ENCODE measurements around the gene SLC22A17. TPM values are rescaled to one million over a fixed set of nuclear protein-coding genes. Genes with fewer than 3 reads are reported as not detected.
A peak's percentile ranks its signal among the peaks of the same experiment; 100 is the strongest.

The SLC22A17 gene
- total and polyA plus RNA-seq, 2 of the 13 experiments (the other 11 are each of a cell fraction or from before 2014, with no cell fraction given): 0.95 to 1.1 TPM

- no peak for TF ChIP-seq MNT (IDR thresholded peaks at IDR 0.05)
- TF ChIP-seq SOX5 (CRISPR knock-in tag; IDR thresholded peaks at IDR 0.05; ENCODE audit: borderline replicate concordance): peak; percentile 47; the same call in 1 of the 2 replicates
- TF ChIP-seq HNF4G (IDR thresholded peaks at IDR 0.05; ENCODE audit: borderline replicate concordance, low read depth, low read length): no peak; the same call in 1 of the 2 replicates
- TF ChIP-seq HNF4G (CRISPR knock-in tag; IDR thresholded peaks at IDR 0.05; ENCODE audit: borderline replicate concordance, low read depth): 0 out of 2 replicates have a peak, but pooled peaks have one; percentile 38
- no peak for TF ChIP-seq ZNF761 (CRISPR knock-in tag; conservative IDR thresholded peaks at IDR 0.05)
- no peak for TF ChIP-seq ZNF20 (CRISPR knock-in tag; IDR thresholded peaks at IDR 0.05)
- peak; percentile 89 for TF ChIP-seq POGK (CRISPR knock-in tag; conservative IDR thresholded peaks at IDR 0.05)
- TF ChIP-seq STAG1 (CRISPR knock-in tag; IDR thresholded peaks at IDR 0.05): peak; percentile 95
- TF ChIP-seq SSRP1 (CRISPR knock-in tag; IDR thresholded peaks at IDR 0.05): 0 out of 2 replicates have a peak, but pooled peaks have one; percentile 64
- 0 out of 2 replicates have a peak, but pooled peaks have one; percentile 10 for TF ChIP-seq ISL2 (CRISPR knock-in tag; IDR thresholded peaks at IDR 0.05)
- TF ChIP-seq TAF1 (CRISPR knock-in tag; IDR thresholded peaks at IDR 0.05): no peak
- peak; percentile 52; the same call in 1 of the 2 replicates for TF ChIP-seq MXD4 (CRISPR knock-in tag; IDR thresholded peaks at IDR 0.05)
- TF ChIP-seq ZBED4 (CRISPR knock-in tag; IDR thresholded peaks at IDR 0.05; ENCODE audit: borderline replicate concordance): peak; percentile 67; the same call in 1 of the 2 replicates
- no peak for TF ChIP-seq ZNF276 (CRISPR knock-in tag; IDR thresholded peaks at IDR 0.05; ENCODE audit: low read depth)
- peak; percentile 10; the same call in 1 of the 2 replicates for TF ChIP-seq ZNF512 (CRISPR knock-in tag; IDR thresholded peaks at IDR 0.05)
- TF ChIP-seq FOXC1 (CRISPR knock-in tag; IDR thresholded peaks at IDR 0.05; ENCODE audit: borderline replicate concordance): peak; percentile 54; the same call in 1 of the 2 replicates
- peak; percentile 32; the same call in 1 of the 2 replicates for TF ChIP-seq LCORL (IDR thresholded peaks at IDR 0.05)
- peak; percentile 69; the same call in 1 of the 2 replicates for TF ChIP-seq LCORL (CRISPR knock-in tag; IDR thresholded peaks at IDR 0.05)
These were observed 24.5 kb downstream of the SLC22A17 start (continued) for GRCh38 chr14:23327947-23328744.
